ENCODE measurements around the gene TBC1D1. TPM values are rescaled to one million over a fixed set of nuclear protein-coding genes. Genes with fewer than 3 reads are reported as not detected.

The TBC1D1 gene
- total and polyA plus RNA-seq, 2 of the 8 experiments (the other 6 are each of a cell fraction or from before 2014, with no cell fraction given), result 96.9 to 162 TPM

DNA sequence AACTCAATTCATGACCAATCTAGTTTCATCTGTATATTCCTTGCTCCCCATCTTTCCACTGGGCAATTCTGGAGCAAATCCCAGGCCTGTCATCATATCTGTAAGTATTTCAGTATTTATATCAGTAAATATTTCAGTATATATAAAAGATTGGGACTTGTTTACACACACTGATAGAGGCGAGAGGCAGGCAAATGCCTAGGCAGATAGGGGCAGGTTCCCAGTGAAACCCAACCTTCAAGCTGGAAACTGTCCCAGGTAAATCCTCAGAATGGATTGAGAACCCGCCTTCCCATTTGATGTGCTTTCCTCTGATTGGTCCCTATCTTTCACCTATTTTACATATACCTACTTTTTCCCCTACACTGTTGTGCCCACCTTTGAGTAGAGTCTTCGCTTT lies 23.8 kb upstream of the TBC1D1 start:
- H2AFZ ChIP-seq (ENCODE audit: low read length), result no peak overlapping the region
- POLR2A ChIA-PET (ENCODE audit: partially characterized antibody), result interaction anchor here (1.2 kb wide), 1 partner anchor 10 kb away, joined by 4 read pairs; no protein-coding TSS in a partner anchor
- H3K14ac ChIP-seq (ENCODE audit: insufficient read length), result no peak overlapping the region
- H4K91ac ChIP-seq (replicated peaks; ENCODE audit: insufficient read length, low read length), result no peak overlapping the region
- no peaks in the 10 kb centered on the region for H3K9me3 ChIP-seq (ENCODE audit: insufficient read depth in 2 of 2, low read depth in 1 of 2, low read length in 1 of 2)
- FAIRE-seq (no peak), DNase-seq (ENCODE audit: low read depth in 1 of 2, low spot score in 2 of 2) (no peak)
- no peaks in the 10 kb centered on the region for H3K79me2 ChIP-seq (ENCODE audit: control insufficient read depth in 1 of 2, insufficient read depth in 2 of 2, low read length in 2 of 2)
- H2AK5ac ChIP-seq (ENCODE audit: low read depth, low read length), result no peak overlapping the region
- H3K4ac ChIP-seq (replicated peaks; ENCODE audit: insufficient read length, low read depth, low read length), result no peak overlapping the region
- no peak overlapping the region for H3K4me3 ChIP-seq (ENCODE audit: extremely low read depth in 1 of 4, insufficient read depth in 2 of 4, low read depth in 3 of 4, low read length in 4 of 4)
- H3K36me3 ChIP-seq (ENCODE audit: control insufficient read depth in 2 of 4, insufficient read depth in 4 of 4, low read length in 3 of 4), result peaks cover 0 to 5% (median 0%) of the 10 kb centered on the region in 4 experiments; a peak in 1 of 8 replicates
- no peaks in the 10 kb centered on the region for H3K27me3 ChIP-seq (replicated peaks in 1 of 4; ENCODE audit: control insufficient read depth in 3 of 4, extremely low read depth in 1 of 4, insufficient read depth in 3 of 4, low read length in 3 of 4)
- H3K4me1 ChIP-seq (replicated peaks in 1 of 4; ENCODE audit: control insufficient read depth in 3 of 4, insufficient read depth in 4 of 4, low read length in 3 of 4), result no peaks in the 10 kb centered on the region
- H3K4me2 ChIP-seq (ENCODE audit: insufficient read depth in 1 of 2, low read depth in 2 of 2, low read length in 2 of 2), result no peak overlapping the region
- CTCF ChIA-PET (ENCODE audit: partially characterized antibody), result interaction anchor here (0.7 to 2.3 kb wide), 4 partner anchors 14 to 25 kb away, joined by 3 to 8 read pairs (median 4); no protein-coding TSS in a partner anchor
- H3K56ac ChIP-seq (replicated peaks; ENCODE audit: insufficient read length, low read depth, low read length), result no peak overlapping the region
- H3K79me1 ChIP-seq (ENCODE audit: low read depth, low read length), result no peaks in the 10 kb centered on the region
- no peak overlapping the region for H2BK12ac ChIP-seq (ENCODE audit: low read depth, low read length)
- H2BK20ac ChIP-seq (ENCODE audit: low read length), result no peak overlapping the region
- no peak overlapping the region for H2BK5ac ChIP-seq (ENCODE audit: low read depth, low read length)
- no peak overlapping the region for H3K18ac ChIP-seq (ENCODE audit: extremely low read depth, low read length)
- no peak overlapping the region for H2BK120ac ChIP-seq (replicated peaks; ENCODE audit: low read depth, low read length)
- H4K5ac ChIP-seq (ENCODE audit: insufficient read length, low read depth, low read length), result no peak overlapping the region
- no peak overlapping the region for H3K27ac ChIP-seq (ENCODE audit: low read depth, low read length)
- no peak overlapping the region for H2BK15ac ChIP-seq (ENCODE audit: low read length)
- no peak overlapping the region for H4K8ac ChIP-seq (ENCODE audit: extremely low read depth, insufficient read depth, low read length)
- H4K20me1 ChIP-seq (replicated peaks in 1 of 2; ENCODE audit: control insufficient read depth in 1 of 2, insufficient read depth in 2 of 2, low read length in 2 of 2), result no peaks in the 10 kb centered on the region
- 89% methylated on average over 3 of the region's 3 CpGs; no CpG with 5 or more reads in 1 of the 2 experiments for WGBS, 2 experiments (ENCODE audit: extremely low coverage in 1 of 2, insufficient coverage in 1 of 2, insufficient read length in 1 of 2, insufficient replicate concordance in 2 of 2, low coverage in 1 of 2, low lambda C conversion rate in 2 of 2, missing lambda C conversion rate in 1 of 2)
- no peak overlapping the region for H3K9ac ChIP-seq (replicated peaks in 1 of 4; ENCODE audit: extremely low read depth in 1 of 4, low read depth in 3 of 4, low read length in 3 of 4)
- H3K23me2 ChIP-seq (ENCODE audit: low read depth, low read length), result no peaks in the 10 kb centered on the region
- H3K23ac ChIP-seq (ENCODE audit: insufficient read length), result no peak overlapping the region
- TF ChIP-seq NANOG (IDR thresholded peaks at IDR 0.05; ENCODE audit: insufficient read depth, low read depth, low read length, poor library complexity, severe bottlenecking), result no peak
- no peak for TF ChIP-seq CEBPB (IDR thresholded peaks at IDR 0.05; ENCODE audit: low read depth, low read length)
- TF ChIP-seq BACH1 (IDR thresholded peaks at IDR 0.05; ENCODE audit: low read length), result no peak
- TF ChIP-seq, protein P1, sequence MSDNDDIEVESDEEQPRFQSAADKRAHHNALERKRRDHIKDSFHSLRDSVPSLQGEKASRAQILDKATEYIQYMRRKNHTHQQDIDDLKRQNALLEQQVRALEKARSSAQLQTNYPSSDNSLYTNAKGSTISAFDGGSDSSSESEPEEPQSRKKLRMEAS (IDR thresholded peaks at IDR 0.05), result no peak
- TF ChIP-seq CREB1 (IDR thresholded peaks at IDR 0.05), result no peak
- no peak for TF ChIP-seq POLR2A (IDR thresholded peaks at IDR 0.05; ENCODE audit: control extremely low read depth in 1 of 2, low read depth in 2 of 2, low read length in 2 of 2)
- TF ChIP-seq EZH2 (IDR thresholded peaks at IDR 0.05; ENCODE audit: low read depth, low read length, severe bottlenecking), result no peak
- TF ChIP-seq, protein P2, sequence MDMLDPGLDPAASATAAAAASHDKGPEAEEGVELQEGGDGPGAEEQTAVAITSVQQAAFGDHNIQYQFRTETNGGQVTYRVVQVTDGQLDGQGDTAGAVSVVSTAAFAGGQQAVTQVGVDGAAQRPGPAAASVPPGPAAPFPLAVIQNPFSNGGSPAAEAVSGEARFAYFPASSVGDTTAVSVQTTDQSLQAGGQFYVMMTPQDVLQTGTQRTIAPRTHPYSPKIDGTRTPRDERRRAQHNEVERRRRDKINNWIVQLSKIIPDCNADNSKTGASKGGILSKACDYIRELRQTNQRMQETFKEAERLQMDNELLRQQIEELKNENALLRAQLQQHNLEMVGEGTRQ (IDR thresholded peaks at IDR 0.05; ENCODE audit: low read length), result no peak
- no peak for TF ChIP-seq RBBP5 (IDR thresholded peaks at IDR 0.05; ENCODE audit: borderline replicate concordance, low read depth, low read length)
- no peak for TF ChIP-seq GTF2F1 (IDR thresholded peaks at IDR 0.05; ENCODE audit: borderline replicate concordance, low read depth, low read length)
